ENCODE measurements around the gene SCAMP2. TPM values are rescaled to one million over a fixed set of nuclear protein-coding genes. Genes with fewer than 3 reads are reported as not detected.

Gene SCAMP2
- total and polyA plus RNA-seq, 11 donors = 25.1 to 90.5 (median 46.0) TPM

DNA sequence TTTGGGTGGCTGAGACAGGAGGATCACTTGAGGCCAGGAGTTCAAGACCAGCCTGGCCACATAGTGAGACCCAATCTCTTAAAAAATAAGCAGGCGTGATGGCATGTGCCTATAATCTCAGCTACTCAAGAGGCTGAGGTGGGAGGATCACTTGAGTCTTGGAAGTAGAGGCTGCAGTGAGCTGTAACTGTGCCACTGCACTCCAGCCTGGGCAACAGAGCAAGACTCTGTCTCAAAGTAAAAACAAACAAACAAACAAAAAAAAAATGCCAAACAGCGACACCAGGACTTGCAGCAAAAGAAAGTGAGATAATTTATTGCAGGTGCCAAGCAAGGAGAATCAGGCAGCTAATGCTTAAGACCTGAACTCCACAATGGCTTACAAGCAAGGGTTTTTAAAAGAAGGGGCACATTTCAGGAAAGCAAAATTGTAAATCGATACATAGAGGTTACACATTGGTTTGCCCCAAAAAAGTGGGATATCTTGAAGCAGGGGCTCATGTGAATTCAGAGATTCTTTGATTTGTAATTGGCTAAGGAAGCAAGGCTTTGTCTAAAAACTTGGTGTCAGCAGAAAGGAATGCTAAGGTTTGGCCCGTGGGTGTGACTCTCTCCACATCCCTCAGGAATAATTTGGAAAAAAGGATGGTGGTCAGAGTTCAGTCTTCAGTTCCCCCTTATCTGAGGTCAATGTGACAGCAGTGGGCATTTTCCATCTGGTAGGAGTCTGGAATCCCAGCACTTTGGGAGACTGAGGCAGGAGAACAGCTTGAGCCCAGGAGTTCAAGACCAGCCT is 11.5 kb upstream of the SCAMP2 start:
- Histone ChIP-seq H3K36me3 (no peaks in the 10 kb centered on the region), H3K9me3 (peaks cover 0 to 4% (median 0%) of the 10 kb centered on the region in 12 donors), H3K4me1 (peaks cover 0 to 41% (median 10%) of the 10 kb centered on the region in 12 donors), H3K27ac (peak overlapping the region in 1 of 12 donors; percentile 27), H3K27me3 (no peaks in the 10 kb centered on the region), H3K4me3 (no peak overlapping the region)
- intact Hi-C loops (cut with DNase I) = no loop called here
- DNase-seq (peak in 1 of 5 donors; percentile 5), ATAC-seq (no peak)
- WGBS, 4 donors = 78 to 86% (median 81%) methylated on average over 4 of the region's 4 CpGs
- TF ChIP-seq, protein P1, sequence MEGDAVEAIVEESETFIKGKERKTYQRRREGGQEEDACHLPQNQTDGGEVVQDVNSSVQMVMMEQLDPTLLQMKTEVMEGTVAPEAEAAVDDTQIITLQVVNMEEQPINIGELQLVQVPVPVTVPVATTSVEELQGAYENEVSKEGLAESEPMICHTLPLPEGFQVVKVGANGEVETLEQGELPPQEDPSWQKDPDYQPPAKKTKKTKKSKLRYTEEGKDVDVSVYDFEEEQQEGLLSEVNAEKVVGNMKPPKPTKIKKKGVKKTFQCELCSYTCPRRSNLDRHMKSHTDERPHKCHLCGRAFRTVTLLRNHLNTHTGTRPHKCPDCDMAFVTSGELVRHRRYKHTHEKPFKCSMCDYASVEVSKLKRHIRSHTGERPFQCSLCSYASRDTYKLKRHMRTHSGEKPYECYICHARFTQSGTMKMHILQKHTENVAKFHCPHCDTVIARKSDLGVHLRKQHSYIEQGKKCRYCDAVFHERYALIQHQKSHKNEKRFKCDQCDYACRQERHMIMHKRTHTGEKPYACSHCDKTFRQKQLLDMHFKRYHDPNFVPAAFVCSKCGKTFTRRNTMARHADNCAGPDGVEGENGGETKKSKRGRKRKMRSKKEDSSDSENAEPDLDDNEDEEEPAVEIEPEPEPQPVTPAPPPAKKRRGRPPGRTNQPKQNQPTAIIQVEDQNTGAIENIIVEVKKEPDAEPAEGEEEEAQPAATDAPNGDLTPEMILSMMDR (IDR thresholded peaks at IDR 0.05) = no peak
- TF ChIP-seq POLR2A (IDR thresholded peaks at IDR 0.05) = no peak

DNA sequence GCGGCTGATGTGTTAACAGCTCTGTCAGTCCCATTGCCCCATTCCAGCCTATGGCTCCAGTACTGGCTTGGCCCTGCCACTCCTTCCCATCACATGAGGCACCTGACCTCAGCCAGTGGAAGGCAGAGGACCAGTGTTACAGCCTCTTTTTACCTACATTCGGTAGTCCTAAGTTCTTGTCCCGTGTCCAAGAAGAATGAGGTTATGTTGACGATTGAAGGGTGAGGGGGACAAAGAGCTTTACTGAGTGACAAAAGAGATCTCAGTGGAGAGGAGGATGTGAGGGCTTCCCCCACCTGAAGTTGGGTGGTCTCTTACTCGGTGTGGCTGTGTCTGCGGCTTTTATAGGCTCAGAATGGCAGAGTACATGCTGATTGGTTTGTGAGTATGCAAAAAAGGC is 9.4 kb upstream of the SCAMP2 start:
- H3K4me3 ChIP-seq = no peak overlapping the region
- H3K27ac ChIP-seq = no peak overlapping the region
- no peak for TF ChIP-seq POLR2A (IDR thresholded peaks at IDR 0.05)
- TF ChIP-seq, protein P1 (IDR thresholded peaks at IDR 0.05) = no peak
- peaks cover 0 to 29% (median 0%) of the 10 kb centered on the region in 12 donors for H3K4me1 ChIP-seq
- intact Hi-C loops (cut with DNase I) = no loop called here
- H3K27me3 ChIP-seq = no peaks in the 10 kb centered on the region
- H3K36me3 ChIP-seq = no peaks in the 10 kb centered on the region
- ATAC-seq (no peak), DNase-seq (no peak)
- WGBS, 4 donors = 90 to 97% (median 96%) methylated on average over 6 of the region's 6 CpGs
- peaks cover 0 to 4% (median 0%) of the 10 kb centered on the region in 12 donors for H3K9me3 ChIP-seq

- ATAC-seq (no peak), DNase-seq (no peak)
- Histone ChIP-seq H3K4me3 (no peak overlapping the region), H3K27ac (no peak overlapping the region), H3K27me3 (no peaks in the 10 kb centered on the region), H3K36me3 (no peaks in the 10 kb centered on the region), H3K9me3 (peaks cover 0 to 4% (median 0%) of the 10 kb centered on the region in 12 donors), H3K4me1 (peaks cover 0 to 9% (median 0%) of the 10 kb centered on the region in 12 donors)
- TF ChIP-seq, protein P1 (IDR thresholded peaks at IDR 0.05) = no peak
- no peak for TF ChIP-seq POLR2A (IDR thresholded peaks at IDR 0.05)
- intact Hi-C loops (cut with DNase I) = no loop called here
- WGBS, 4 donors = 73 to 86% (median 82%) methylated on average over 4 of the region's 4 CpGs
Measured at GRCh38 chr15:74878273-74878672, 5.1 kb upstream of the SCAMP2 start.

GRCh38 chr15:74873756-74874424 is 725 bp upstream of the SCAMP2 start:
- TF ChIP-seq, protein P1 (IDR thresholded peaks at IDR 0.05) = no peak
- no peak for TF ChIP-seq POLR2A (IDR thresholded peaks at IDR 0.05)
- peak overlapping the region; percentile 55 to 95 (median 84) for H3K4me3 ChIP-seq
- ATAC-seq (peak in 1 of 4 donors; percentile 16), DNase-seq (peak in 1 of 5 donors; percentile 24)
- intact Hi-C loops (cut with DNase I) = loop anchor here in 1 of 10 donors (5.0 kb wide), 1 partner anchor 33 kb away; the partner anchor contains the start of gene FAM219B
- H3K4me1 ChIP-seq = peaks cover 11 to 46% (median 37%) of the 10 kb centered on the region in 12 donors
- WGBS, 4 donors = 33 to 42% (median 36%) methylated on average over 13 to 16 of the region's 16 CpGs
- peak overlapping the region in 11 of 12 donors; percentile 88 to 100 (median 94) for H3K27ac ChIP-seq
- H3K27me3 ChIP-seq = no peaks in the 10 kb centered on the region
- no peaks in the 10 kb centered on the region for H3K36me3 ChIP-seq
- no peaks in the 10 kb centered on the region for H3K9me3 ChIP-seq
